Embryonic facial prominence (tissue), 1 donor: Measurements from ENCODE around the gene LGALS7B.
"Not testable (repeated sequence)": the region's sequence is repeated elsewhere in the genome, so short reads cannot be mapped to it uniquely, and the experiment has no call there.

Source experiments
- DNase-seq: peaks from one replicate; pipeline ENCODE4 v3.0.0-alpha.2; 2016; ENCODE audit errors: extremely low spot score

Gene LGALS7B

GRCh38 chr19:38770228-38770948, 18.6 kb upstream of the LGALS7B start:
- DNase-seq: not testable (repeated sequence)

GRCh38 chr19:38770949-38771275, 18.1 kb upstream of the LGALS7B start:
- not testable (repeated sequence) for DNase-seq

GRCh38 chr19:38771569-38771968, 17.4 kb upstream of the LGALS7B start:
- DNase-seq: not testable (repeated sequence)

GRCh38 chr19:38773469-38774177, 15.4 kb upstream of the LGALS7B start, which contains the start of gene LGALS7:
TSS of gene LGALS7 (minus strand) at chr19:38773517. CDS start at chr19:38773492, 25 bp downstream.
- DNase-seq: no peak

- no peak for DNase-seq
Measured at GRCh38 chr19:38774181-38774950, 14.6 kb upstream of the LGALS7B start.

GRCh38 chr19:38778733-38779132, 10.3 kb upstream of the LGALS7B start:
- DNase-seq: no peak

GRCh38 chr19:38780443-38780842, 8.6 kb upstream of the LGALS7B start:
- no peak for DNase-seq

- DNase-seq: no peak
Measured at GRCh38 chr19:38781058-38781457, 7.9 kb upstream of the LGALS7B start.

- not testable (repeated sequence) for DNase-seq
Measured at GRCh38 chr19:38782212-38782611, 6.8 kb upstream of the LGALS7B start.

- no peak for DNase-seq
Measured at GRCh38 chr19:38784224-38784623, 4.8 kb upstream of the LGALS7B start.

- DNase-seq: no peak
Measured at GRCh38 chr19:38785187-38785699, 3.8 kb upstream of the LGALS7B start.

GRCh38 chr19:38786061-38786460, 2.9 kb upstream of the LGALS7B start:
- DNase-seq: not testable (repeated sequence)

GRCh38 chr19:38786572-38787265, 2.3 kb upstream of the LGALS7B start:
- DNase-seq: no peak

GRCh38 chr19:38790507-38791403, 1.8 kb downstream of the LGALS7B start:
- not testable (repeated sequence) for DNase-seq

- DNase-seq: not testable (repeated sequence)
Measured at GRCh38 chr19:38791451-38792064, 2.6 kb downstream of the LGALS7B start.

GRCh38 chr19:38792250-38793111, 3.5 kb downstream of the LGALS7B start:
- DNase-seq: no peak

- peak; percentile 7 for DNase-seq
Measured at GRCh38 chr19:38793177-38793576, 4.2 kb downstream of the LGALS7B start.

- no peak for DNase-seq
Measured at GRCh38 chr19:38793671-38794070, 4.7 kb downstream of the LGALS7B start.

- no peak for DNase-seq
Measured at GRCh38 chr19:38795549-38795948, 6.5 kb downstream of the LGALS7B start.
